GM20000 (cell line): ENCODE results near the gene HNRNPR.

Experiments used
- DNase-seq: peaks from one replicate; pipeline ENCODE4 v3.0.0; 2012; ENCODE audit warnings: low spot score
- TF ChIP-seq, protein P1 (sequence below): IDR thresholded peaks from 2 replicates; pipeline ENCODE4 v1.5.1; 2012; ENCODE audit warnings: mild to moderate bottlenecking, control low read depth; ENCODE audit errors: extremely low read depth, missing control alignments

HNRNPR gene

GRCh38 chr1:23344111-23344986 is at the start of gene HNRNPR:
Gene HNRNPR (minus strand): TSS chr1:23344284. CDS start chr1:23341008, 3,276 bp downstream.
- TF ChIP-seq, protein P1, sequence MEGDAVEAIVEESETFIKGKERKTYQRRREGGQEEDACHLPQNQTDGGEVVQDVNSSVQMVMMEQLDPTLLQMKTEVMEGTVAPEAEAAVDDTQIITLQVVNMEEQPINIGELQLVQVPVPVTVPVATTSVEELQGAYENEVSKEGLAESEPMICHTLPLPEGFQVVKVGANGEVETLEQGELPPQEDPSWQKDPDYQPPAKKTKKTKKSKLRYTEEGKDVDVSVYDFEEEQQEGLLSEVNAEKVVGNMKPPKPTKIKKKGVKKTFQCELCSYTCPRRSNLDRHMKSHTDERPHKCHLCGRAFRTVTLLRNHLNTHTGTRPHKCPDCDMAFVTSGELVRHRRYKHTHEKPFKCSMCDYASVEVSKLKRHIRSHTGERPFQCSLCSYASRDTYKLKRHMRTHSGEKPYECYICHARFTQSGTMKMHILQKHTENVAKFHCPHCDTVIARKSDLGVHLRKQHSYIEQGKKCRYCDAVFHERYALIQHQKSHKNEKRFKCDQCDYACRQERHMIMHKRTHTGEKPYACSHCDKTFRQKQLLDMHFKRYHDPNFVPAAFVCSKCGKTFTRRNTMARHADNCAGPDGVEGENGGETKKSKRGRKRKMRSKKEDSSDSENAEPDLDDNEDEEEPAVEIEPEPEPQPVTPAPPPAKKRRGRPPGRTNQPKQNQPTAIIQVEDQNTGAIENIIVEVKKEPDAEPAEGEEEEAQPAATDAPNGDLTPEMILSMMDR, result no peak
- peak; percentile 99 for DNase-seq

- TF ChIP-seq, protein P1, result no peak
- DNase-seq, result no peak
These were observed 49.6 kb upstream of the HNRNPR start for GRCh38 chr1:23393706-23394105.

GRCh38 chr1:23392125-23392855 is 48.2 kb upstream of the HNRNPR start:
- DNase-seq, result no peak
- TF ChIP-seq, protein P1, result no peak

GRCh38 chr1:23389837-23390321 is 45.8 kb upstream of the HNRNPR start:
- DNase-seq, result no peak
- TF ChIP-seq, protein P1, result no peak

DNA sequence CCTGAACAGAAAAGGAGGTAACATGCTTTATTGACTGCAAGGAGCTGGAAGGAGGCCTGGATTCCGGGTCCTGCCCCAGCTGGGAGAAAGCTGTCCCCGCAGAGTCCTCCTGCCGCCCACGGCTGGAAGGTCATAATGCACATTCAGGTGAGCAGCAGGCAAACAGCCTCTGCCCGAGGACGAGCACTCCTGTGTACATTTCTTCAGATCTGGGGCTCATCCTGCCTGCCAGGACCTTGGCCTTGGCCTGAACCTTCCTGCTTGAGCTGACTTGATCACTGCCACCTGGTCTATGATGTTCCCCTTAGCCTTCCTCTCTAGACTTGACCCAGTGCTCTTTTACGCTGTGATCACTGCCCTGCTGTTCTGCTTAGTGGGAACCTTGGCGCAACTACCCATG is 43.4 kb upstream of the HNRNPR start:
- no peak for DNase-seq
- TF ChIP-seq, protein P1, result no peak

- DNase-seq, result no peak
- TF ChIP-seq, protein P1, result no peak
These were observed 41.1 kb upstream of the HNRNPR start for GRCh38 chr1:23385119-23385621.
